Fibroblast of upper back skin (primary cell): ENCODE data around the gene CT47A7.
A peak's percentile ranks its signal among the peaks of the same experiment; 100 is the strongest.
"Not testable (repeated sequence)": the region's sequence is repeated elsewhere in the genome, so short reads cannot be mapped to it uniquely, and the experiment has no call there.

Experiments
- DNase-seq: peaks from one replicate; pipeline ENCODE4 v3.0.0-alpha.2; 2013

Gene CT47A7

GRCh38 chrX:120956500-120956899 lies at the start of gene CT47A7:
CT47A7 (minus strand) TSS chrX:120956600; CDS start chrX:120956345, 255 bp downstream.
- DNase-seq, result not testable (repeated sequence)

- peak; percentile 24 for DNase-seq
These were observed 44.2 kb upstream of the CT47A7 start for GRCh38 chrX:121000589-121000988.

GRCh38 chrX:120999413-120999812 lies 43.0 kb upstream of the CT47A7 start:
- no peak for DNase-seq

- DNase-seq, result not testable (repeated sequence)
These were observed 29.3 kb upstream of the CT47A7 start, which contains the start of gene CT47A1 for GRCh38 chrX:120985660-120986059. CT47A1 (minus strand) TSS chrX:120985760; CDS start chrX:120985529, 231 bp downstream.
